RKO (cell line): ENCODE results near the gene ZFP36L1.

Experiments used
- DNase-seq: peaks from one replicate; pipeline ENCODE4 v3.0.0-alpha.2; 2016; ENCODE audit warnings: low spot score

ZFP36L1 gene

GRCh38 chr14:68795597-68796417 lies 2.9 kb upstream of the ZFP36L1 start:
- DNase-seq, result peak; percentile 81

- peak; percentile 84 for DNase-seq
Measured at GRCh38 chr14:68794851-68795596, 2.2 kb upstream of the ZFP36L1 start.

- peak; percentile 94 for DNase-seq
Measured at GRCh38 chr14:68794130-68794850, 1.4 kb upstream of the ZFP36L1 start.

GRCh38 chr14:68793734-68794129 lies 865 bp upstream of the ZFP36L1 start:
- no peak for DNase-seq

- no peak for DNase-seq
Measured at GRCh38 chr14:68792678-68792978, 239 bp downstream of the ZFP36L1 start.

- peak; percentile 45 for DNase-seq
Measured at GRCh38 chr14:68791902-68792677, 777 bp downstream of the ZFP36L1 start.

GRCh38 chr14:68791078-68791901 lies 1.6 kb downstream of the ZFP36L1 start:
- DNase-seq, result peak; percentile 50

- peak; percentile 30 for DNase-seq
Measured at GRCh38 chr14:68790644-68791077, 2.2 kb downstream of the ZFP36L1 start.

GRCh38 chr14:68789821-68790643 lies 2.8 kb downstream of the ZFP36L1 start:
- peak; percentile 49 for DNase-seq

- peak; percentile 84 for DNase-seq
Measured at GRCh38 chr14:68788996-68789820, 3.7 kb downstream of the ZFP36L1 start.

- DNase-seq, result peak; percentile 70
Measured at GRCh38 chr14:68788275-68788995, 4.4 kb downstream of the ZFP36L1 start.

- peak; percentile 94 for DNase-seq
Measured at GRCh38 chr14:68787092-68787992, 5.5 kb downstream of the ZFP36L1 start.

GRCh38 chr14:68786491-68787091 lies 6.3 kb downstream of the ZFP36L1 start:
- peak; percentile 94 for DNase-seq

GRCh38 chr14:68785534-68786490 lies 7.1 kb downstream of the ZFP36L1 start:
- peak; percentile 77 for DNase-seq

- peak; percentile 100 for DNase-seq
Measured at GRCh38 chr14:68784978-68785533, 7.8 kb downstream of the ZFP36L1 start.
